HUES6 (cell line): Measurements from ENCODE around the gene SPOCD1.

Experiments
- H3K27ac ChIP-seq: 2 replicates; pipeline ENCODE4 v1.7.0; 2013; ENCODE audit warnings: low read depth, mild to moderate bottlenecking, low read length, inconsistent platforms
- H3K27me3 ChIP-seq: 2 replicates; pipeline ENCODE4 v1.6.1; 2013; ENCODE audit warnings: low read length; ENCODE audit not compliant: control insufficient read depth, insufficient read depth
- H3K36me3 ChIP-seq: 2 replicates; pipeline ENCODE4 v1.6.1; 2013; ENCODE audit warnings: low read length; ENCODE audit not compliant: control insufficient read depth, insufficient read depth
- H3K4me1 ChIP-seq: 2 replicates; pipeline ENCODE4 v1.6.1; 2013; ENCODE audit warnings: low read length; ENCODE audit not compliant: control insufficient read depth, insufficient read depth
- H3K4me3 ChIP-seq: 2 replicates; pipeline ENCODE4 v1.5.1; 2013; ENCODE audit warnings: low read depth, low read length
- H3K9ac ChIP-seq: one replicate; pipeline ENCODE4 v1.6.1; 2013; ENCODE audit warnings: mild to moderate bottlenecking, low read length
- H3K9me3 ChIP-seq: 2 replicates; pipeline ENCODE4 v1.6.1; 2013; ENCODE audit warnings: low read depth, low read length; ENCODE audit not compliant: control insufficient read depth, insufficient read depth

The SPOCD1 gene

DNA sequence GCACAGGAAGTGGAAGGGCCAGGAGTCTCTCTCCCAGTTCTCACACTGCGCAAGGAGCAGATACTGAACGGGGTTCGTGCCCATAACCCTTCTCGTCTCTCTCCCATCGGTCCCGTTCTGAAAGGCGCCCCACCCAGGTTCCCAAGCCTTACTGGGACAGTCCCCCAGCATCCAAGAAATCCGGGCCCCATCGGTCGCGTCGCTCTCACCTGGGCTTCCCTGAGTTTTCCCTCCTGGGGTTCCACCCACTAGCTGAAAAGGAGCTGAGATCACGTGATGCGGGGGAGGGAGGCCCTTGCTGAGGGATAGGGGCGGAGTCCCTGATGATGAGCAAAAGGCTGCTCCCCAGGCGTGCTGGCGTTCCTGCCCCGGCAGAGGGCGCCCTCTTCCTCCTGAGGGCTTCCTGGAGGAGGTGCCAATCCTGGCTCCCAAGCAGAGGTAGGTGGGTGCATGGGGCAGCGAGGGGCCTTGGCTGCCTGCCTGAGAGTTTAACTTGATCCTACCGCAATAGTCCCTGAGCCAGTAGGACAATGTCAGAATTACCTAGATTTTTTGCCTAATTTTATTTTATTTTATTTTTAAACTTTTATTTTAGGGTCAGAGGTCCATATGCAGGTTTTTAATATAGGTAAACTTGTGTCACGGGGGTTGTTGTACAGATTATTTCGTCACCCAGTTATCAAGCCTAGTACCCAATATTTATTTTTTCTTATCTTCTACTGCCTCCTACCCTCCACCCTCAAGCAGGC is at the start of gene SPOCD1:
SPOCD1 (minus strand) TSS at position 271 of the 749 bp plus-strand sequence. CDS start 689 bp downstream, outside the sequence.
- Histone ChIP-seq H3K9me3 (no peaks in the 10 kb centered on the region), H3K4me1 (peaks cover 3% of the 10 kb centered on the region; the same call in 1 of the 2 replicates), H3K27ac (no peak within 1 kb of the TSS), H3K36me3 (no peaks in the 10 kb centered on the region), H3K27me3 (no peaks in the 10 kb centered on the region), H3K9ac (no peak within 1 kb of the TSS), H3K4me3 (peak within 1 kb of the TSS; percentile 54)

DNA sequence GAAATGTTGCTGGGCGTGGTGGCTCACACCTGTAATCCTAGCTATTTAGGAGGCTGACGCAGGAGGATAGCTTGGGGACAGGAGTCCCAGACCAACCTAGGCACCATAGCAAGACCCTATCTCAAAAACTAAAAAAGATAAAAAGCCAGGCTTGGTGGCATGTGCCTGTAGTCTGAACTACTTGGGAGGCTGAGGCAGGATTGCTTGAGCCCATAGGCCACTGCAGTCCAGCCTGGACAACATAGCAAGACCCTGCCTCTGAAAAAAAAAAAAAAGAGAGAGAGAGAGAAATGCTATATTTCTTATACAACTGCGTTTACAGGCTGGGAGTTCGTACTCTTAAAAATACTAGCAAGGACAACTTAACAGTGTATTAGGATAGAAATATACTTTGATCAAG is 46.2 kb upstream of the SPOCD1 start:
- no peak overlapping the region for H3K27ac ChIP-seq
- H3K4me3 ChIP-seq, result no peak overlapping the region
- H3K4me1 ChIP-seq, result no peaks in the 10 kb centered on the region
- H3K36me3 ChIP-seq, result no peaks in the 10 kb centered on the region
- H3K9me3 ChIP-seq, result no peaks in the 10 kb centered on the region
- H3K27me3 ChIP-seq, result no peaks in the 10 kb centered on the region
- no peak overlapping the region for H3K9ac ChIP-seq

DNA sequence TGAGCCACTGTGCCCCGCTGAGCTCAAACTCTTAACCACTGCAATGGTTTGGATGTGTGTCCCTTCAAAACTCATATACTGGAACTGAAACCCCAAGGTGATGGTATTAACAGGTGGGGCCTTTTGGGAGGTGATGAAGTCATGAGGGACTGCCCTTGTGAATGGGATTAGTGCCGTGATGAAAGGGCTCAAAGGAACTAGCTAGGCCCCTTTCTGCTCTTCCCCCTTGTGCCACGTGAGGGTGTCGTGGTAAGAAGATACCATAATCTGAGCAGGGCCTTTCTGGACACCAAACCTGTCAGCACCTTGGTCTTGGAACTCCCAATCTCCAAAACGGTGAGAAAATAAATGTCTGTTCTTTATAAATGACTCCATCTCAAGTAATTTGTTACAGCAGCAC is 45.5 kb upstream of the SPOCD1 start:
- H3K4me1 ChIP-seq, result no peaks in the 10 kb centered on the region
- H3K27me3 ChIP-seq, result no peaks in the 10 kb centered on the region
- H3K9ac ChIP-seq, result no peak overlapping the region
- no peak overlapping the region for H3K4me3 ChIP-seq
- no peak overlapping the region for H3K27ac ChIP-seq
- H3K9me3 ChIP-seq, result no peaks in the 10 kb centered on the region
- H3K36me3 ChIP-seq, result no peaks in the 10 kb centered on the region

DNA sequence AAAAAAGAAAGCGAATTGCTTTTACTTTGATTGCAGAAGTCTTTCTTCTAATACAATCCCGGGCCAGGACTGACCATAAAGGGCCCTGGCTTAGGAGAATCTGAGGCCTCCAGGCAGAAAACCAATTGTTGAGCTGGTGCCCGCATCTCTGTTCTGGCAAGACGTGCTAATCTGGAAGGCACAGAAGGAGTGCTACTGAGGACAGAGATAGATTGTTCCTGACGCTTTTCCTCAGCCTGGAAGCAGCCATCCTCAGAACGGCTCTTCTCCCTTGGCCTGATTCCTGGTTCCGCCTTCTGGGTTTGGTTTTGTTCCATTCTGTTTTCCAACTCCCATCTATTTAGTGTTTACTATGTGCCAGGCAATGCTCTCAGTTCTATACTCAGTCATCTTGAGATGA is 44.8 kb upstream of the SPOCD1 start:
- no peak overlapping the region for H3K4me3 ChIP-seq
- no peaks in the 10 kb centered on the region for H3K4me1 ChIP-seq
- H3K27ac ChIP-seq, result no peak overlapping the region
- no peaks in the 10 kb centered on the region for H3K9me3 ChIP-seq
- H3K9ac ChIP-seq, result no peak overlapping the region
- H3K36me3 ChIP-seq, result no peaks in the 10 kb centered on the region
- no peaks in the 10 kb centered on the region for H3K27me3 ChIP-seq

DNA sequence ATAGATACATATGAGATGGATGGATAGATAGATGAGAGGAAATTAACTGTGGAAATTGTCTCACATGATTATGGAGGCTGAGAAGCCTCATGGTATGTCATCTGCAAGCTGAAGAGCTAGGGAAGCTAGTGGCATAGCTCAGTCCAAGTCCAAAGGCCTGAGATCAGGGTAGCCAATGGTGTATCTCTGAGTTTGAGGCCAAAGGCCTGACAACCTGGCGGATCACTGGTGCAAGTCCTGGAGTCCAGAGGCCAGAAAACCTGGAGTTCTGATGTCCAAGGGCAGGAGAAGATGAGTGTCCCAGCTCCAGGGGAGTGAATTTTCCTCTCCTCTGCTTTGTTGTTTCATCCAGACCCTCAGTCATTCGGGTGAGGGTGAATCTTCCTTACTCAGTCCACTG is 43.9 kb upstream of the SPOCD1 start:
- Histone ChIP-seq H3K9me3 (no peaks in the 10 kb centered on the region), H3K36me3 (no peaks in the 10 kb centered on the region), H3K27me3 (no peaks in the 10 kb centered on the region), H3K4me3 (no peak overlapping the region), H3K27ac (no peak overlapping the region), H3K4me1 (no peaks in the 10 kb centered on the region; the same call in 1 of the 2 replicates), H3K9ac (no peak overlapping the region)

DNA sequence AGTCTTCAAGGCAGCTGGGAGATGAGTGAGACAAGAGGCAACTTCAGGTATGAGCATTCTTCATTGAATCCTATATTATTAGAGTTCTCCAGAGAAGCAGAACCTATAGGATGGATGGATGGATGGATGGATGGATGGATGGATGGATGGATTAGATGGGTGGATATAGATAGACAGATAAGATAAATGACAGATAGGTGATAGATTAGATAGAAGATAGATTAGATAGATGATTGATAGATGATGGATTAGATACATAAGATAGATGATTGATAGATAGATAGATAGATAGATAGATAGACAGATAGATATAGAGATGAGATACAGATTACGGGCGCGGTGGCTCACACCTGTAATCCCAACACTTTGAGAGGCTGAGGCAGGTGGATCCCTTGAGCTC is 43.2 kb upstream of the SPOCD1 start:
- Histone ChIP-seq H3K9ac (no peak overlapping the region), H3K27me3 (no peaks in the 10 kb centered on the region), H3K27ac (no peak overlapping the region), H3K4me1 (no peaks in the 10 kb centered on the region; the same call in 1 of the 2 replicates), H3K36me3 (no peaks in the 10 kb centered on the region), H3K4me3 (no peak overlapping the region), H3K9me3 (no peaks in the 10 kb centered on the region)

DNA sequence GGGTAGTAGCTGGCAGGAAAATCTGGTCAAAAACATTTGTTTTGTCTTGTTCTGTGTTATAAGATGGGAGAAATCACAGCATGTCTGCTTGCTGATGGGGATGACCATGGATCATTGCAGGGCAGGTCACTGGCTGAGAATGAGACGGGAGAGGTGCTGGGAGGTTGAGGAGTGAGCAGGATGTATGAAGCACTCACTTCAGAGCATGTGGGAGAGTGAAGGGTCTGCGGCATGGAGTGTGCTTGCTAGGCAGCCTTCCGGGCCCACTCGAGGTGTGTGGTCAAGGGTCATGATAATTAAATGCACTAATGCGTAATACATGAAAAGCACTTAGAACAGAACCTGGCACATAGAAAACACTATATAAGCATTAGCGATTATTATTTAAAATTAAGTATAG is 42.0 kb upstream of the SPOCD1 start:
- H3K27me3 ChIP-seq, result no peaks in the 10 kb centered on the region
- no peaks in the 10 kb centered on the region; the same call in 1 of the 2 replicates for H3K4me1 ChIP-seq
- H3K36me3 ChIP-seq, result no peaks in the 10 kb centered on the region
- H3K4me3 ChIP-seq, result no peak overlapping the region
- H3K27ac ChIP-seq, result no peak overlapping the region
- no peaks in the 10 kb centered on the region for H3K9me3 ChIP-seq
- no peak overlapping the region for H3K9ac ChIP-seq

DNA sequence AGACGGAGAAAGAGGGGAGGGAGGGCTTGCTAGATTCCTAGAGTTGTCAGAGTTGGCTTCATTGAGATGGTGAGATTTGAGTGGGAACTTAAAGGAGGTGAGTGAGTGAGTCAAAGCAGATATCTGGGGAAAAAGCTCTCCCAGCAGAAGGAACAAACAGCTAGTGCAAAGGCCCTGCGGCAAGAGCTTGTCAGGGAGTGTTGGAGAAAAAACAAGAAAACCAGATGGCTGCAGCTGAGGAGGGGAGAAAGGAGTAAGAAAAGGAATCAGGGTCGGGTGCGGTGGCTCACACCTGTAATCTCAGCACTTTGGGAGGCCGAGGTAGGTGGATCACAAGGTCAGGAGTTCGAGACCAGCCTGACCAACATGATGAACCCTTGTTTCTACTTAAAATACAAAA is 40.3 kb upstream of the SPOCD1 start:
- H3K36me3 ChIP-seq, result no peaks in the 10 kb centered on the region
- no peaks in the 10 kb centered on the region for H3K9me3 ChIP-seq
- no peaks in the 10 kb centered on the region; the same call in 1 of the 2 replicates for H3K4me1 ChIP-seq
- no peak overlapping the region for H3K9ac ChIP-seq
- H3K27ac ChIP-seq, result no peak overlapping the region
- no peaks in the 10 kb centered on the region for H3K27me3 ChIP-seq
- H3K4me3 ChIP-seq, result no peak overlapping the region

DNA sequence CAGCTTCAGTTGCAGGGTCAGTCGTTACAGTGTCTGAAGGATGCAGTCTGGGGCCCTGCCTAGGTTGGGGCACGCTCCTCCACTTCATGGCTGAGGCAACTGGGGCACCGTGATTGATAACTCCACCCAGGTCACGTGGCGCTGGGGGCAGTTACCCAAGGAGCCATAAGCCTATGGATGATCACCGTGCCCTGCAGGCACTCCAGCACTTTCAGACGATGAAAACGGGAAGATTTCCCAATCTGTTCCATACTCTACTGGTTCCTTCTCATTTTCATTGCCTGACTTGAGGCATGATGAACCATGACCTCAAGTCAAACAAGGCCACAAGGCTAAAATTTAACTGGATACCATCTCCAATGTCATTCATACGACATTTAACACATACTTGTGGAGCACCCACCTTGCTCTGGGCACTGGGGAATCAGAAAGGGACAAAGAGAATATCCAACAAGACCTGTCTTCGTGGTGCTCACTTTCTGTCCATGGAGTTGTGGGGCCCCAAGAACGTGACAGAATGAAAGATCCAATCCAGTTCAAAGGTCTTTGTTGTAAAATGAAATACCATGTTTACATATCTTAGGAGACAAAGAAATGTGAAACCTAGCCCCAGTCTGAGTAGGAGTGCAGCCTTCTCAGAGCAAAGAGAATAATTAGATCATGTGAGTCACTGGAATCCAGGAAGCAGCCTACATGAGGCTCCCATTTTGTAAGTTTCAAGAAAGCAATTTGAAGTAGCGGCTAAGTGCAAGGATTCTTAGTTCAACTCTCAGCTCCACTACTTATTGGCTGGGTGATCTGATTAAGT is 39.4 kb upstream of the SPOCD1 start:
- no peak overlapping the region for H3K4me3 ChIP-seq
- no peak overlapping the region for H3K9ac ChIP-seq
- H3K4me1 ChIP-seq, result no peaks in the 10 kb centered on the region; the same call in 1 of the 2 replicates
- no peaks in the 10 kb centered on the region for H3K27me3 ChIP-seq
- H3K27ac ChIP-seq, result no peak overlapping the region
- no peaks in the 10 kb centered on the region for H3K9me3 ChIP-seq
- no peaks in the 10 kb centered on the region for H3K36me3 ChIP-seq

DNA sequence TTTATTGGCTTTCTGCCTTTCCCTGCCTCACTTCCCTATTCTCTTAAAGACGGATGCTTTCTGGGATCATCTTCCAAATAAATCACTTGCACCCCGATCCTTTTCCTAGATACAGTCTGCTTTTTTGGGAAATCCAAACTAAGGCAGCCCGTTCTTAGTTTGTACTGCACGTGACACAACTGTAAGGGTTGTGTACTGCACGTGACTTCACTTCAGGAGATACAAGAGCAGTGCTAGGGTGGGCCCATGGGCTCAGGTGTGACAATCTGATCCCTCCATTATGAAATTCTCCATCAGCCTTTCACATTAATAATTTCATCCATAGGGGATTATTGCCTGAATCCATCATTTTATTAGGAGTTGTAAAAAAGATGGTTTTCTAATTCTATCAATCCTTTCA is 33.8 kb upstream of the SPOCD1 start:
- Histone ChIP-seq H3K4me1 (no peaks in the 10 kb centered on the region), H3K27ac (no peak overlapping the region), H3K4me3 (no peak overlapping the region), H3K9me3 (no peaks in the 10 kb centered on the region), H3K27me3 (no peaks in the 10 kb centered on the region), H3K9ac (no peak overlapping the region), H3K36me3 (no peaks in the 10 kb centered on the region)

DNA sequence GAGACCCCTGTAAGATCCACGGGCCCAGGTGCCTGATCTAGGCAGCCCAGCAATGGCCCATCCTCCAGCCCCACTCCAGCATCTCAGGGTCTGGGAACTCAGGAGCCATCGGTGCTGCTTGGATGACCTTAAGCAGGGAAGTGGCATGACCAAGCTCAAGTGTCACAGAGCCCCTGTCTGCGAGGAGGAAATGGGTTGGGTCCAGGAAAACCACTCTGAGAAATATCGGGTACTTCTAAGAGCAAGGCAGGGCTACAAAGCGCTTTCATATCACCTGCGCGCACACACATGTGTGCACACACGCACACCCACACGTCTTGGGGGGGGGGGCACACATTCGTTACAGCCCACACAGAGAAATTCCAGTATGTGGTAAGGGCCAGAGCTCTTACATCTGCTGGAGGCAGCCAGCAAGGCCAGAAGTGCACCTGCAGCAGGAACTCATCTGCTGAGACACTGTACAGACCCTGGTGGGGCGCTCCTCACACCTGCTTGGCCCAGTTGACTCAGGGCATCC is 32.6 kb upstream of the SPOCD1 start:
- H3K9me3 ChIP-seq, result no peaks in the 10 kb centered on the region
- no peaks in the 10 kb centered on the region for H3K27me3 ChIP-seq
- H3K36me3 ChIP-seq, result no peaks in the 10 kb centered on the region
- H3K27ac ChIP-seq, result no peak overlapping the region
- H3K4me1 ChIP-seq, result no peaks in the 10 kb centered on the region
- H3K4me3 ChIP-seq, result no peak overlapping the region
- H3K9ac ChIP-seq, result no peak overlapping the region
